Transverse colon (tissue), 4 donors: ENCODE data around the gene MEFV.

Source experiments
- CTCF ChIP-seq, 5 experiments: fragments of 200-600 bp in 3 of 5; fragments of 450-650 bp in 2 of 5; sonication (generic) in 3 of 5; IDR thresholded peaks; 1 replicate in 2 of 5; 2 replicates in 3 of 5; pipeline ENCODE4 v1.5.1; 2016 to 2017; ENCODE audit warnings: antibody characterized with exemption in 5 of 5, inconsistent platforms in 3 of 5, mild to moderate bottlenecking in 2 of 5, moderate library complexity in 1 of 5
- POLR2A ChIP-seq: fragments of 450-650 bp; IDR thresholded peaks from one replicate; pipeline ENCODE4 v1.6.1; 2016; ENCODE audit warnings: antibody characterized with exemption, mild to moderate bottlenecking, moderate library complexity
- POLR2AphosphoS5 ChIP-seq, 3 donors: sonication (generic); formaldehyde crosslinking; IDR thresholded peaks; one replicate each; pipeline ENCODE4 v1.6.1; 2016; ENCODE audit warnings: antibody characterized with exemption in 3 of 3

- no peak for TF ChIP-seq POLR2A
- no peak for TF ChIP-seq CTCF (IDR thresholded peaks at IDR 0.05)
- no peak for TF ChIP-seq POLR2AphosphoS5 (IDR thresholded peaks at IDR 0.05)
These were observed 21.9 kb downstream of the MEFV start for GRCh38 chr16:3234543-3234856.
